GM19238 (cell line): ENCODE results near the gene RHBDF2.

Experiments
- DNase-seq: peaks from one replicate; pipeline ENCODE4 v3.0.0; 2011; ENCODE audit warnings: low spot score; ENCODE audit not compliant: insufficient read length

The RHBDF2 gene

DNA sequence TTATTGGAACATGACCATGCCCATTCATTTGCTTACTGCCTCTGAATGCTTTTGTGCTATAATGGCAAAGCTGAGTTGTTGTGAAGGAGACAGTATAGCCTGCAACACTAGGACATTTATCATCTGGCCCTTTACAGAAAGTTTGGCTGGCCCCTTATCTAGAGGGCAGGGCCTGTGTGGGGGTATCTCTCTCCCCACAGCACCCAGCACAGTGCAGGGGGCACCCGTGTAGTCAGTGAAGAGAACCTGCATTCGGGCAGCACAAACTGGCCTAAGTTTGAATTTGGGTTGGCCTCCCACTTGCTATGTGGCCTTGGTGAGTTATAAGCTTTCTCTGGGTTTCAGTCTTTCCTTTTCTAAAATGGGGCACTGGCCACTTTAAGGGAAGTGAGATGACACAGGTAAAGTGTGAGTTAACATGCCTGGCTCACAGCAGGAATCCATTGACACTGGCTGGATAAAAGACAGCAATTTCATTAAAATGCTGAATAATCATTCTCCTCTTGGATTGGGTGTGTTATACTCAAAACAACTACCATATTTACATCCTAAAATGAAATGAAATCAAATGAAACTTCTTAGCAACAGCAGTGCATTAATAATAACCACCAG lies 60.4 kb downstream of the RHBDF2 start:
- DNase-seq = no peak

DNA sequence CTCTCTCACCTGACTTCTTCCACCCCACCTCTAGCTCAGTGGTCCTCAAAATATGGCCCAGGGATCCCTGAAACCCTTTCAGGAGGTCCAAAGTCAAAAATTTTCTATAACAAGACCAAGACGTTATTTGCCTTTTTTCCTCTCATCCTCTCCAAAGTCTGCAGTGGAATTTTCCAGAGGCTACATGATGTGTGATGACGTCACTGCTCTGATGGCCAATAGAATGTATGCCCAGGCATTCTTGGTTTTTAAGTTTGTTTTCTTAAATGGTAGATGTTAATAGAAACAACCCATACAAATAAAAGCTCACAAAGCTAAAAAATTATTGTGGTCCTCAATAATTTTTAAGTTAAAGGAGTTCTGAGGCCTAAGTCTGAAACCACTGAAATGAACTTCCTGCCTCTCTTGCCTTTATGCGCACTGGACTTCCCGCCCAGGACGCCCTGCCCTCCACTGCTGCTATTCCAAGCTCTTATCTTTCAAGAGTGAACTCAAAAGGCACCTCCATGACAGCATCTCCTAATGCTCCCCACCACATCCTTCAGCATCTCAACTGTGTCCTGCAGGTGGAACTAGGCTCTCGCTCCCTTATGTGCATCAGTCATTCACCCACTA lies 61.8 kb downstream of the RHBDF2 start:
- no peak for DNase-seq

DNA sequence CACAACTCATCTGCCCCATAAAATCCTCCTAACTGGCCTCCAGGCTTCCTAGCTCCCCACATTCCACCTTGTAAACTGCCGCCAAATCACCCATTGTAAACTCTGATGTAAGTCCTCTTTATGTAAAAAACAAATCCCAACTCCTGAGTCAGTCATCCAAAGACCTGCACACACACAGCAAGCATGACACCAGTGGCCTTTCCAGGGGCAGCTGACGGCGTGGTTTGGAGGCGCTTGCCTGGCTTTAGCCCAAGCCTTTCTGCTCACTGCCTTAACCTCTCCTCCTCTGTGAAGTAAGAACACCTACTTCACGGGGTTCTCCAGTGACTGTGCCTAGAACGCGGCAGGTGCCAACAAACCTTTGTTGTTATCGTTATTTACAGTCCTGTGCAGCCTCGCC lies 62.3 kb downstream of the RHBDF2 start:
- DNase-seq = no peak

DNA sequence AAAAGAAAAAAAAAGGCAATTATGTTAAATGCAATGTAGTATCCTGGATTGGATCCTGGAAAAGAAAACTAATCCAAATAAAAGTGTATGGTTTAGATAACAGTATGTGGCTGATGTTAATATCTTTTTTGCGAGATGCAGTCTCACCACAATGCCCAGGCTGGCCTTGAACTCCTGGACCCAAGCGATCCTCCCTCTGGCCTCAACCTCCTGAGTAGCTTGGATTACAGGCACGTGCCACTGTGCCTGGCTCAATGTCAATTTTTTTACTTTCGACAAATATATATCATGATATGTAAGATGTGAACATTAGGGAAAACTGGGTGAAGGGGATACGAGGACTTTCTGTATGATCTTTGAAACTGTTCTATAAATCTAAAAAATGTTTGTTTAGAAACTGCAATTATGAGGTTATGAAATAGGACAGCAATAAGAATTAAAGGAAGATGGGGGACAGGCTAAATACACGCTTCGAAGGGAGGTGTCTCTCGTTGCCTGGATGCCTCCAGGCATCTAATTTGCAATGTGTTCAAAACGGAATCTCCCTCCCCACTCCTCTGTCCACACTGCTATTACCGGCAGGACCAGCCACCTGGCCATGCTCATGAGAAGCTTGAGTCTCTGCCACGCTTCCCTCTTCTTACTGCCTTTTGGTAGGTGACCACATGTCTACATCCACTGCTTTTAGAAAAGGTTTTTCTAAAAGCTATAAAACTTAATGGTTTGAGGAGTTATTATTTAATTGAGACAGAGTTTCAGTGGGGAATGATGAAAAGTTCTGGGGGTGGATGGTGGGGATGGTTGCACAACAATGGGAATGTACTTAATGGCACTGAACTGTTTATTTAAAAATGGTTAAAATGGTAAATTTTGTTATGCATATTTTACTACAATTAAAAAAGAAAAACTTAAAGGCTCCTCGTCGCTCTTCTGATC lies 63.5 kb downstream of the RHBDF2 start:
- DNase-seq = no peak

DNA sequence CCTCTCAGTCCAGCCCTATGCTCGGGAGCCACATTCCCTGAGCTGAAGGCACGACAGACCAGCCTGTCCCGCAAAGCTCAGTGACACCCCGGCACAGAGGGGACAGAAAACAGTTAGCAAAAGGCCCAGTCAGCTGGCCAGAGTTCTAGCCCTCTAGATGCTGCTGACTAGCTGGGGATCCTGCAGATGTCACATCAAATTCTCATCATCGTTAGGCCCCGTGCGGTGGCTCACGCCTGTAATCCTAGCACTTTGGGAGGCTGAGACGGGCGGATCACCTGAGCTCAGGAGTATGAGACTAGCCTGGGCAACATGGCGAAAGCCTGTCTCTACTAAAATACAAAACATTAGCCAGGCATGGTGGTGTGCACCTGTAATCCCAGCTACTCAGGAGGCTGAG lies 65.5 kb downstream of the RHBDF2 start:
- no peak for DNase-seq

DNA sequence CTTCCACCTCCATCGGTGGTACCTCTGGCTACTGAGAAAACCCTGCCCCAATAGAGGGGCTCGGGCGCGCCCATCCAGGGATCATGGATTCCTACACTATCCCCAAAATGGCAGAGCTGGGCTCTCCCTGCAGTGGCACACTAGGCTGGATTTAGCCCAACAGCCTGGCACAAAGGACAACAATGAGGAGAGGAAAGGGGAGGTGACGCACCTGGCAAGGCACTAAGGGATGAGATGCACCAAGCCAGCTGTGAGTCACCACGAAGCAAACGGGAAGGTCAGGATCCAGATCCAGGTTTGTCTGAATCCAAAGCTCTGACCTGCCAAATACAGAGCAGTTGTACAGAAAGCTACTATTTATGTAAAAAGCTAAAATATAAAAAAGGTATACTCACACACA lies 66.4 kb downstream of the RHBDF2 start:
- DNase-seq = no peak

DNA sequence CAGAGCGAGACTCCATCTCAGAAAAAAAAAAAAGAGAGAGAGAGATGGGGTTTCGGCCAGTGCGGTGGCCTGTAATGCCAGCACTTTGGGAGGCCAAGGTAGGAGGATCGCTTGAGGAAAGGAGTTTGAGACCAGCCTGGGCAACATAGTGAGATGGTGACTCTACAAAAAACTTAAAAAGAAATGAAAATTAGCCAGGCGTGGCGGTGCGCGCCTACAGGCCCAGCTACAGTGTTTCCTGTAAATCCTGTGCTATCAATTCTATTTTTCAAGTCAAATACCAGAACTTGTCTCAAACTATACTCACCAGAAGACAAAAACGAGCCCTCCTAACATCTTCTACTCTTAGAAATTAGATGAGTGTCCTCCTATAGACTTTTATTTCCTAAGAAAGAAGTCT lies 67.5 kb downstream of the RHBDF2 start:
- DNase-seq = no peak

DNA sequence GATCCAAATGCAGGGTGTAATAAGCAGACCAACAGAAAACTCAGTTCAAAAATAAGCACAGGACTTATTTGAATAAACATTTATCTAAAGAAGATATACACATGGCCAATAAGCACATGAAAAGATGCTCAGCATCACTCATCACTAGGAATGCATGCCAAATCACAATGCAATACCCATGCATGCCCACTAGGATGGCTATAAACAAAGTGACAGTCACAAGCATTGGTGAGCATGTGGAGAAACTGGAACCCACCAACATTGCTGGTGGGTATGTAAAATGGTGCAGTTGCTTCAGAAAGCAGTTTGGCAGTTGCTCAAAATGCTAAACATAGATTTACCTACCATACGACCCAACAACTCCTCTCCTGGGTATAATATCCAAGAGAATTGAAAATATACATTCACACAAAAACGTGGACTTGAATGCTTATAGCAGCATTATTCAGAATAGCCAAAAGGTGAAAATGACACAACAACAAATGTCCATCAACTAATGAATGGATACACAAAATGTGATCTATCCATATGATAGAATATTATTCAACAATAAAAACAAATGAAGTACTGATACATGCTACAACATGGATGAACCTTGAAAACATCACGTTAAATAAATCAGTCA lies 68.4 kb downstream of the RHBDF2 start:
- DNase-seq = no peak

DNA sequence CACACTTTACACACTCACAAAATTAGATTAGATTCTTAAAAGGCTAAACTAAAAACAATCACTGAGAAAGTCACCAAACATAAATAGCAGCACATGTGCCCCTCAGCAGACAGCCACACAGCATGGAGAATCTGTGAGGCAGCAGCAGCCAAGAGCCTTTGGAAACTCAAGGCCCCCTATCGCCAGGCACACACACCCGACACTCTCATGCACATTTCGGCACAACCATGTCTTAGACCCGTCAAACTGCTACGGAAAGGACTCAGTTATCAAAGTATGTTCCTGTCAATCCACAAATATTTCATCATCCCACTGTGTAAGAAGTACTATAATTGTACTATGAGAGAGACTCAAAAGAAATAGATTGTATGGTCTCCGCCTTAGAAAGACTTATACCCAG lies 69.2 kb downstream of the RHBDF2 start:
- no peak for DNase-seq

DNA sequence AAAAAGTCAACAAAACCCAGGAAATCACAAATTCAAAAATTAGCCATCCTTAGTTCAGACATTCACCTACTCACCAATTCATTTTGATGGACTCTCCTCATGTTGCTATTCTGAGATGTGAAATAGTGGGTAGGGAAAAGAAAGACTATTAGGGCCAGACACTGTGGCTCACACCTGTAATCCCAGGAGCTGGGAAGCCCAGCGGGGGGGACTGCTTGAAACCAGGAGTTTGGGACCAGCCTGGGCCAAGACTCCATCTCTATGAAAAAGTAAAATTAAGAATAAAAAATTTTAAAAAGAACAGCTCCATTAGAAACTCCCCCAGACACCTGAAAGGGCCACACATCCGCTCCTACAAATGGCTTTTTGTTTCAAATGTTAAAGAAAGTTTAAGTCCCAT lies 69.7 kb downstream of the RHBDF2 start:
- no peak for DNase-seq

DNA sequence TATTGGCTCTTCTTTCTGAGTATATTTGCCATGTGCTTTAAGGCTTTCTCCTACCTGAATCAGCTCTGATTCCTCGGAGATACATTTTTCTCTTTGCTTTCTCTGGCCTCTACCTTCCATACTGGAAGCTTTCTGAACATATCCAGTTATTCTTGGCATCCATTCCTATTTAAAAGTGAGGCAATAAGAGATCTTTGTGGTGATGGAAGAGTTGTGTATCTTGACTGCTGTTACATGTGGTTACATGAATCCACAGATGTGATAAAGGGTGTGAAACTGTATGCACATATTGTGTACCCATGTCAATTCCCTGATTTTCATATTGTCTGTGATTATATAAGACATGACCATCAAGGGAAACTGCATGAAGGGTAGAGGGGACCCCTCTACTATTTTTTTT lies 72.7 kb downstream of the RHBDF2 start:
- no peak for DNase-seq

DNA sequence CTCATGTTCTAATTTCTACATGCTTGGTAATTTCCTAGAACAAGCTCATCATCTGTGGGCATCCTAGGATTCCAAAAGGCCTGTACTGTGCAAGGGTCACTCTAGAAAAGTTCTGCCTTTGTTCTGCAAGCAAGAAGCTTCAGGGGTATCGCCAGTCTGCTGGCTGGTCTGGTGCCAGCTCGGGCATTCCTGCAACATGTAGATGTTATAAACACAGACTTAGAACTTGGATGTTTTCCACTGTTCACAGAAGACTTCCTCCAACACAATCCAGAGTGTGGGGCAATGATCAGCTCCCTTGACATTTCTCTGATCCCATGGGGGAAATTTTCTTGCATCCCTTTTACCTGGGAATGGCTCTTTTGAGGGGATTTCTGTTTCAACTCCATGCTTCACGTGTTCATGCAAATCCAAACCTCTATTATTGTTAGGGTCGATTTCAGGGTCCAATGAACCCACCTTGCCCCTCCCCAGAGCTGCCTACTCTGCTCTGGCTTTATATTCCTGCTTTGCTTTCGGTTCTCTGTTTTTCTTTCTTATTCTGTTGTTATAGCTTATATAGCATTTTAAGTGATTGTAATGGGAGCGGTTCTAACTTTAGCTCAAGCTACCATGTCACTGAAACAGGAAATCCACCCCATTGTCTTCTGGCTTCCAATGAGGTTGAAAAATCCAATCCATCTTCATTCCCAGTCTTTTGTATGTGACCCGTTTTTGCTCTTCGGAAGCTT lies 73.6 kb downstream of the RHBDF2 start:
- no peak for DNase-seq

DNA sequence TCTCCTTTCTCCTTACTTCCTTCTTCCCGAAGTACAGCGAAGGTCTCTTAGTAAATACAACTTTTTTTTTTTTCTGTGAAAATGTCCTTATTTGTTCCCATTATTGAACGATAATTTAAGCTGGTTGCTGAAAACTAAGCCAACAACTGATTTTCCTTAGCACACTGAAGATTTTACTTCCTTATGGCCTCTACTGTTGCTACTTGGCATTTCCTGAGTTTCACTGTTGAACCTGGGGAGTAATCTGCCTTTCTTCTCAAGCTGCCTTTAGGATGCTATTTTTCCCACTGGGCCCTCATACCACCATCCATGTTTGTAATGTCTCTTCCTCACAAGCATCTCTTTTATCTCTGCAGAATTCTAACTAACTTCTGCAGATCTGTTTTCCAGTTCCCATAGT lies 74.4 kb downstream of the RHBDF2 start:
- DNase-seq = no peak

DNA sequence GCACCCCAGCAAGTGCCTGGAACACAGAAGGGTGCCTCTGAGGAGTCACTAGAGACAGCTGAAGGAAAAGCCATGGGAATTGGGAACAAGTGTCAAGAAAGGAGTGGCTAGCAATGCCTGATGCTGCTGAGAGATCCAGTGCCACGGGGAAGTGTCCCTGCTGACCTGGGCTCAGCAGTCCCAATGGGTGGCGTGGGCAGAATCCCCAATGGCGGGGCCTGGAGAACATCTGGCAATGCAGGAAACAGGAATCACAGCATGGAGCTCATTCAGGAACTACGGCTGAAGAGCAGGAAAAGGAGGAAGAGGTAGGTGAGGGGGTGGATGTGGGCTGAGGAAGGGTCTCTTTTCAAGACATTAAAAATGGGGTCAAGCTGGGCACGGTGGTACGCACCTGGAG lies 78.4 kb downstream of the RHBDF2 start:
- no peak for DNase-seq

DNA sequence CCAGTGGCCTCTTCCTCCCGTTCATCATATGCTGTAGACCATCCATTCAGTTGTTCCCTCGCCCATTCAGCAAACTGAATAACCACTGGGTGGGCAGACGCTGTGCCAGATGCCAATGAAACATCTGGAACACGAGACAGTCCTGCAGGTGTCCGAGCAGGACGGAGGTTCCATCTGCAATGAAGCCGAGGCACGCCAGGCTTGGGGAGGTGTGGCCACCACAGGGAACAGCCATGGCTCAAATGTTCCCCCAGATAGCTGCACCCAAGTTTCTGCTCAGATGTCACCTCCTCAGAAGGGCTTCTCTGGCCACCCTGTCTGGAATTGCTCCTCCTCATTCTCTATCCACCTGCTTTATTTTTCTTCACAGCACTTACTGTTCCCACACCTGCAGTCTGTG lies 78.8 kb downstream of the RHBDF2 start:
- no peak for DNase-seq

DNA sequence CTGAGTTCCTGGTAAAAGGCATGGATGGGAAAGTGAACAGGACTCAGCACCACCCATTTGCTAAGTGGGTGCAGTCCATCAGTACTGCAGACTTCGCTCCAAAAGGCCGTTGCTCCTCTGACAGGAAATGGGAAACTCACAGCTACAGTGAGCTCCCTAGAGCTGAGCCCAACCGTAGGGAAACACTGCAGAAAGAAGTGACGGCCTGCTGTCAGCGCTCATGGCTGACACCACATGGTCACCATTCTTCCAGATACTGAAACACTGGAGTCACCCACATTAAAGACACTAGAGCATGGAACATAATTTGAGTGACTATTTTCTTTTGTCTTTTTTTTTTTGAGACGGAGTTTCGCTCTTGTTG lies 80.2 kb downstream of the RHBDF2 start:
- no peak for DNase-seq
